ENCODE results near the gene CEP78.

- TF ChIP-seq POLR2A (IDR thresholded peaks at IDR 0.05) = no peak
- no peak for TF ChIP-seq CTCF (IDR thresholded peaks at IDR 0.05 in 8 of 11, conservative IDR thresholded peaks at IDR 0.05 in 3 of 11)
- TF ChIP-seq POLR2AphosphoS5 (IDR thresholded peaks at IDR 0.05) = no peak
Observed at GRCh38 chr9:78207901-78208300, 28.0 kb upstream of the CEP78 start.
